ENCODE results near the gene WNT5A.

WNT5A gene

DNA sequence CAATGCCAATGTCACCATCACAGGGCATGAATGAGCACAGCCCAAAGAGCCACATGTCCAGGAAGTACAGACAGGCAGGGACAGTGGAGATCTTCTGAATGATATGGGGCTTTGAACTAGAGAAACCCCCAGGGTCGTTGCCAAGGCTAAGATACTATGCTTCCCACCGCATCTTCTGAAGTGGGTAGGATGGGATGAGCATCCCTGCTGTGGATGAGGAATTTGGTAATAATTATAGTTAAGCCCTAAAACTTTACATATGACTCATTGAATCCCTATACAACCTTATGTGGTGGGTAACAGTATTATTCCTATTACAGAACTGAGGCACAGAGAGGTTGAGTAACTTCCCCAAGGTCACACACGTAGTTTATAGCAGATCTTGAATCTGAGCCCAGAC, 44.2 kb downstream of the WNT5A start:
- DNase-seq: no peak

DNA sequence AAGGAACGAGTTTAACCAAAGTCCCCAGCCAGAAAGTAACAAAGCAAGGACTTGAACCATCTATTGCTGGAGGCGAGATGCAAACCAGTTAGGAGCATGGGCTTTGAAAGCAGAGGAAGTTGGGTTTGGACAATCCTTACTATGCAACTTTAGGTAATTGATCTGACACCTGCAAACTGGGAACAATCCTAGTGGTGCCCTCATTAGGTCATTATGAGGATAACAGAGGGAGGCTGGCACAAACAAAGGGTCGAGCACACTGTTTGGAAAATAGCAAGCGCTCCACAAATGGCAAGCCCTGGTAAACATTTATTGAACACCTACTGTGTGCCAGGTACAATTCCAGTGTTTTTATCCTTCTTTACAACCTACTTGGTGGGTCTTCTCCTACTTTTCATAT, 45.6 kb downstream of the WNT5A start:
- DNase-seq: no peak

DNA sequence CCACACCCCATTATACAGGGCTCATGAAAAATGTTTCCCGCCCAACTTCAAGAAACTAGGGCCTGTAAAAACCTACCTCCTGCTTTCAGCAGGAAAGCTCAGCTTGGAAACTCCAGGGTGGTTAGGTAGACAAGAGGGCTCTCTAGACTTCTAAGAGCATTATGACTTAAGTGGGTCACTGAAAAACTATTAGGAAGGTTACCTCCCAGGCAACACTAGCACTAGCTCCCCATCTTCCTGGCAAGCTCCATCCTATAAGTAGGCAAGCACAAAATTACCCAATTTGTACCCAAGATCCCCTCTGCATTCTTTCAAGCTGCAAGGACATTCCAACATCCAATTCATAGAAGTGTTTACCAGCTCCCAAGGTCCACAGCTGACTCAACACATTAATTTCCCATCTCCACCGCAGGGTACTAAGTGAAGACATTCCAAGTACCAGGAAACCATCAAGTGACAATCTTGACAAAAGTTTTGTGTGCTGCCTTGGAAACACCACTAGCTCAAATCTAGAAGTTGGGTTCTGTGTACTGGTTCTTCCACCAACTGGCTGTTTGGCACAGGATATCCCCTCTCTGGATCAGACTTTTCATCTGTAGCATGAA, 46.9 kb downstream of the WNT5A start:
- DNase-seq: no peak

DNA sequence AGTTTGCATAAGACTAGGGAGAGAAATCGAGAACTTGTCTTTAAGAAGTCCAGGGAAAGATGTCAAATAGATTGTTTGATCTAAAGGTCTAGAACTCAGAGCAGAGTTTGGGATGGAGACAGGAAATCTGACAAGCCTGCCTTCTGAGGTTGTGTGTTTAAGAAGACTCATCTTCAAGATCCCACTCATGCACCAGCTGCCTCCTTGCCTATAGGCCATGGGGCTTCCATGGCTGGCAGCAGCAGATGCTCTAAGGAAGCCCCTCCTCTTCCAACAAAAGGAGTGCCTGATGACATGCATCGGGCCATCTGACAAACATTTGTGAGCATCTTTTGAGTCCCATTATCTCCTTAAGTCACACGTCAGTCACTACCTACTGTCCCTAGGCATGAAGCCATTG, 47.4 kb downstream of the WNT5A start:
- no peak for DNase-seq

DNA sequence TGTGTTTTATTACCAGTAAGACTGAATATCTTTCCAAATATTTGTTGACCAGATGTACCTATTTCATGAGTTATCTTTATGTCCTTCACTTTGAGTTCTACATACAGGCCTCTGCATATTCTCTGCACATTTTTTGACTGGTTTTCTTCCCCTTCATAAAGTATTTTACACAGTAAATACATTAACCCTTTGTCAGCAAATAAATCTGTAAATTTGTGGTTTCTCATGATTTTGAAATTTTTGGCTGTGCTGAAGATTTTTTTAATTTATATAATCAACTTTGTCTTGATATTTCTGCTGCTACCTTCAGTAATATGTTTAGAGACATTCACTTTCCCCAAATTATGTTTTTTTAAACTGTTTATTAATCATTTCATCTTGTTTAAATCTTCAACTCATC, 50.5 kb downstream of the WNT5A start:
- no peak for DNase-seq

DNA sequence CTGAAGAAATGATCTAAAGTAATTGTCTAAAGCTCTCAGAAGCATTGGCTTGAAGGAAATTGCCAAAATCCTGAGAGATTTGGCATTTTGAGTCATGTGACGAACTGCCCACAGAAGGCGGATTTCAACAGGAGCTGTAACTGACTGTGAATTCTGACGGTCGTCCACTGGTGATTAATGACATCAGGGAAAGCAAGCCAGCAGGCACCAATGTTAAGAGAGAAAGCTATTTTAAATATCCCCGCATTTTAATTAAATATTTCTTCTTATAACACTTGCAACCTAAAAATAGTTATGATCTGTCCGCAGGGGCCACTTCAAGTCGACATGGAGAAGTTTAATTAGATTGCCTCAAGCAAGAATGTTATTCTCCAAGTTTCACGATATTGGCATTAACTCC, 51.6 kb downstream of the WNT5A start:
- DNase-seq: no peak

DNA sequence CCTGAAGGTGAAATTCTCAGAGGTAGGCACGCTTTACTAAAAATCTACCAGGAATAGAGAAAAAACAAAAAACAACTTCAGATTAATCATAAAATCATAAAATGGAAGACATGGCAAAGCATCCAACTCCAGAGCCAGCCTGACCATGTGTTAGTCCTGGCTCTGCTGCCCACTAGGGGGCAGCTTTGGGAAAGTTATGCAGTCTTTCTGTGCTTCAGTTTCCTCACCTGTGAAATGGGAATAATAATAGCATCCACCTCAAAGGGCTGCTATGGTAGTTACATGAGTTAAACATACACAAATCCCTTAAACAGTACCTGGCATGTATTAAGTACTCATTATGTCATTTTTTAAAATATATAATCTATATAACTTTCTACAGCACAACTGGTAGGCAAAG, 52.3 kb downstream of the WNT5A start:
- DNase-seq: no peak

DNA sequence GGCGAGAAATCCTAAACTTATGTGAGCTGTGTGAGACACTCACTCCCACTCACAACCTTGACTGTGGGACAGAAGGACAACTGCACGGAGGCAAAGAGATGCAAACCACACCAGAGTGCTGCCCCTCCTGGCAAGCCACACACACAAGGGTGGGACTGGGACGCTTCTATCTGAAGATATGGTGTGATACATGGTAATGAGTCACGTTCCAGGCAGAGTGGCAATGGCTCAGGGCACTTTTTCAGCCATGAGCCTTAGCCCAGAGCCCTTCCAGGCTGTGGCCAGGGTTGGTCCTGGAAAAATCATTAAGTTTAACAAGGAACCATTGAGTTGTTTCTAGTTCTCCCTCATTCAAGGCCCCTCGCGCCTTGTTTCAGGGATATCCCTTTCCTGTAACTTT, 56.1 kb downstream of the WNT5A start:
- DNase-seq: no peak

DNA sequence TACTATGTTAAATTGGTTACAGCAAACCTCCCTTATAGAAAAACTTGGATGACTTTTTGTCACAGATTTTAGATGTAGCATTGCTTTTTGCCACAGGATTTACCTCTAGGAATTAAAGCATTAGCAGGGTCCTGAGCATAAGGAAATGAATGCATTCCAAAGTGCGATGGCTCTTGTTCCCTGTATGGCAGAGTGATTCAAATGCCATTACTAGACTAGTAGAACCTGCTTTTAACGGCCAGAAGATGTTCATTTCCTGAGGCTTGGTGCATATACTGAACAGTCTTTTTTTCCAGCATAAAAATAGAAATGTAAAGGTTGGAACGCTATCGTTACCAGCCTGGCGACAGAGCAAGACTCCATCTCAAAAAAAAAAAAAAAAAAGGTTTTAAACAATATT, 59.4 kb downstream of the WNT5A start:
- no peak for DNase-seq

DNA sequence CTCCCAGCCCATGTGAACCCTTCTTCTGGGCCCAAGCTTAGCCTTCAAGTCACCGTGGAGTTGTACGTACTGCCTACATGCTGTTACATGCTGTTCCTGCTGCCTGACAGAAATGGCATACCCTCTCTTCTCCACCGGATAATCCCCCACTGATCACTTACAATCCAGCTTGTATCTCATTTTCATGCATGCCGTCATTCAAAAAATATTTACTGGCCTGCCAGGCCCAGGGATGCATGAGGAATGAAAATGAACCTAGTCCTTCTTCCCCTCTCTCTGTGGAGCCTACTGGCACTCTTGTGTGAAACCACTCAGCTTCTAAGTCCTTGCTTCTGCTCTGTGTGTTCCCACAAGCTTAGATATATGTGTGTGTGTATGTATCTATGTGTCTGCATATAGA, 60.6 kb downstream of the WNT5A start:
- no peak for DNase-seq

DNA sequence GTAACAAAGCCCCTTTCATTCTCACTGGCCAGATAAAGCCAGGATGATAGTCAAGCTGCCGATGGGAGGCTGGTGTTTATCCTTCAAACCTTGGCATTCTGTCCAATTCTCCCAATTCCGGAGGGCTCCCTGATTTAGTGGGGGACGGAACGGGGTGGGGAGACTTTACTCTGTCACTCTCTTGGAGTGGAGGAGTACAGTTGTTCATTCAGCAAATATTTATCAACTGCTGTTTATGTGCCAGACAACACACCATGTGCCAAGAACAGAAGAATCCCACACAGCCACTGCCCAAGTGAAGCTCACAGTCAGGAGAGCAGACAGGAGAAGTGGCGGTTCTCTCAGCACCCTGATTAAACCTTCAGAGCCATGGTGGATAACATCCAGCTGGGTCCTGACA, 63.3 kb downstream of the WNT5A start:
- DNase-seq: no peak

DNA sequence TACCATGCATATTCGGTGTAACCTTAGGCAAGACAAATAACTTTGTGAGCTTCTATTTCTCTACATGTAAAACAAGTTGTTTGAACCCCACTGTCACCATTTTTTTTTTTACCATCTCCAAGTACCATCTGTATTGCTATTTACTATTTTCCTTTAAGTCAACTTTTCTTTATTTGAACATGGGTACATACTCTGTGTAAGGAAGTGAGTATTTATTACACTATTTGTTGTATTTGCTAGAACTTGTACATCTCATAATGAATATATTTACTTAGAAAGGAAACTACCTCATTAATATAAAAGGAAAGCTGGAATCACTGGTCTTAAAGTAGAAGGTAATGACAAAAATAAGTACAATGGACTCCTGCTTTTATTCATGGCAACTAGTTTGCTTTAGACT, 69.9 kb downstream of the WNT5A start:
- DNase-seq: no peak

DNA sequence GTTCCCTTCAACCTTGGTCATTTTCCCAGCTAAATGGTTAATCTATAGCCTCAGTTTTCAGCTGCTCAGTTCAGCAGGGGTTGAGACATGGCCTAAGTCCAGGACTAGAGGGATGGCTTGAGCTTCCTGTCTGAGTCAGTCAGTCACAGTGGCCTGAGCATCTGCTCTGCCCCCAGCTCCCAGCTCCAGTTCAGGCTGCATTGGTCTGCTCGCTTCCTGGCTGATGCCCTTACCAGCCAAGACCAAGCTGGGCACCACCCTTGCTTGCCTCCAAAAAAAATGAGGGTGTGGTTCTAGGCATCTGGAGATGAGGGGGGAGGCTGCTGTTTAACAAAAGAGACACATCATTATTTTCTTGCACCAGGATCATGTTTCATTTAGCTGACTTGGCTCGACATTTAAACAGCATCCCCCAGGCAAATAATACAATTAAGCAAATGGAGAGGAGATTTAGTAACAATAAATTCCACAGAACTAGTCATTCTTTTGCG, 70.7 kb downstream of the WNT5A start:
- DNase-seq: no peak

All from NCI-H526 treated with DMSO at 0.1 percent for 48 hours (cell line).